Fibroblast of lung (primary cell): Measurements from ENCODE around the gene AGAP1. TPM values are rescaled to one million over a fixed set of nuclear protein-coding genes. Genes with fewer than 3 reads are reported as not detected.

Experiments used
- DNase-seq, 2 donors: peaks; one replicate each; pipeline versions ENCODE4 v3.0.0 to v3.0.0-alpha.2; 2010; ENCODE audit warnings: low read depth in 2 of 2
- H2AFZ ChIP-seq: 2 replicates; pipeline ENCODE4 v1.5.1; 2012; ENCODE audit warnings: low read length, control low read depth, inconsistent platforms
- H3K27ac ChIP-seq: 2 replicates; pipeline ENCODE4 v1.5.1; 2011; ENCODE audit warnings: low read length, control low read depth; ENCODE audit not compliant: insufficient read depth
- H3K27me3 ChIP-seq: 2 replicates; pipeline ENCODE4 v1.5.1; 2011; ENCODE audit warnings: mild to moderate bottlenecking, low read length; ENCODE audit not compliant: control insufficient read depth, insufficient read depth
- H3K36me3 ChIP-seq: 2 replicates; pipeline ENCODE4 v1.5.1; 2011; ENCODE audit warnings: low read length; ENCODE audit not compliant: control insufficient read depth, insufficient read depth
- H3K4me1 ChIP-seq: 2 replicates; pipeline ENCODE4 v1.5.1; 2011; ENCODE audit warnings: low read length; ENCODE audit not compliant: control insufficient read depth, insufficient read depth; ENCODE audit errors: extremely low read depth
- H3K4me2 ChIP-seq: 2 replicates; pipeline ENCODE4 v1.5.1; 2011; ENCODE audit warnings: low read length, control low read depth; ENCODE audit not compliant: insufficient read depth; ENCODE audit errors: extremely low read depth
- H3K4me3 ChIP-seq, 4 experiments: fragments of 200-600 bp in 1 of 4; sonication (generic) in 1 of 4; replicated peaks in 1 of 4; 2 replicates each; pipeline ENCODE4 v1.5.1; 2011 to 2016; ENCODE audit warnings: low read length in 4 of 4, low read depth in 3 of 4, mild to moderate bottlenecking in 3 of 4, control low read depth in 2 of 4, inconsistent platforms in 1 of 4, mixed read lengths in 1 of 4; ENCODE audit not compliant: insufficient read depth in 1 of 4; ENCODE audit errors: control extremely low read depth in 1 of 4
- H3K79me2 ChIP-seq: 2 replicates; pipeline ENCODE4 v1.5.1; 2012; ENCODE audit warnings: mild to moderate bottlenecking, low read length, inconsistent platforms; ENCODE audit not compliant: control insufficient read depth, insufficient read depth
- H3K9ac ChIP-seq: 2 replicates; pipeline ENCODE4 v1.5.1; 2011; ENCODE audit warnings: mild to moderate bottlenecking, low read length, control low read depth; ENCODE audit not compliant: insufficient read depth
- H3K9me3 ChIP-seq: 2 replicates; pipeline ENCODE4 v1.5.1; 2012; ENCODE audit warnings: low read depth, low read length; ENCODE audit not compliant: control insufficient read depth, insufficient read depth
- H4K20me1 ChIP-seq: 2 replicates; pipeline ENCODE4 v1.5.1; 2011; ENCODE audit warnings: low read length; ENCODE audit not compliant: control insufficient read depth, insufficient read depth; ENCODE audit errors: extremely low read depth
- EZH2 ChIP-seq: IDR thresholded peaks from 2 replicates; pipeline ENCODE4 v1.5.1; 2012; ENCODE audit warnings: low read length, control low read depth, mild to moderate bottlenecking; ENCODE audit errors: missing control alignments
- polyA plus RNA-seq, 2 donors: library from polyadenylated mRNA; depleted of rRNA in 1 of 2; stranded (reverse) in 1 of 2; unstranded in 1 of 2; fragments of >200 nt; gene quantifications; 2 replicates each; pipeline ENCODE4 v1.2.1, GENCODE V29; 2011 to 2012; ENCODE audit warnings: missing spikeins in 1 of 2
- total RNA-seq: library from RNA; depleted of rRNA; stranded (reverse); fragments of >200 nt; gene quantifications from 2 replicates; pipeline ENCODE4 v1.2.1, GENCODE V29; 2014
- TF ChIP-seq, protein P1 (sequence below), 2 donors: IDR thresholded peaks in 1 of 2; conservative IDR thresholded peaks in 1 of 2; 1 replicate in 1 of 2; 2 replicates in 1 of 2; pipeline ENCODE4 v1.5.1; 2011 to 2012; ENCODE audit warnings: low read length in 2 of 2, control low read depth in 1 of 2, inconsistent platforms in 1 of 2, low read depth in 1 of 2, mild to moderate bottlenecking in 1 of 2

Gene AGAP1
- total and polyA plus RNA-seq, 2 donors (not counting 1 experiment from before 2014, with no cell fraction given) = 10.6 to 14.0 TPM

DNA sequence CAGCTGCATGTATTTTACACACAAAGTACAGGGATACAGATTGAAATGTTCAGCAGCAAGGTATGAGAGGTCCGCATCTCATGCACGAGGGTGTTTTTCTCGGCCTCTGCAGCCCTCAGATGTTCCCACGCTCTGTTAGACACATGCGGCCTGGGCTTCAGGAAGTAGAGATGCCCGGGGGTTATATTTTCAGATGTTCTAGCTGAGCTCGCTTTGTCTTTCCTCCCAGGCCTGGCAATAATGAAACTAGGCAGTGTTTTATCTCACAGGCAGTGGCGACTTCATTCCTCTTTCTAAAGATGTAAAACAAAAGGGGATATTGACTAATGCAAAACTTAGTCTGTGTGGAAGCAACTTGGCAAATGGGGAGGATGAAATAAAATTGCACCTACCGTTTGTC lies 483.6 kb downstream of the AGAP1 start:
- no peak for DNase-seq
- Histone ChIP-seq H3K9ac (no peak overlapping the region), H3K9me3 (no peaks in the 10 kb centered on the region), H3K79me2 (no peaks in the 10 kb centered on the region), H2AFZ (no peak overlapping the region), H3K4me1 (no peaks in the 10 kb centered on the region), H3K27ac (no peak overlapping the region), H3K36me3 (no peaks in the 10 kb centered on the region), H4K20me1 (no peaks in the 10 kb centered on the region), H3K4me3 (no peak overlapping the region), H3K4me2 (no peak overlapping the region), H3K27me3 (no peaks in the 10 kb centered on the region)
- TF ChIP-seq EZH2 = no peak
- TF ChIP-seq, protein P1, sequence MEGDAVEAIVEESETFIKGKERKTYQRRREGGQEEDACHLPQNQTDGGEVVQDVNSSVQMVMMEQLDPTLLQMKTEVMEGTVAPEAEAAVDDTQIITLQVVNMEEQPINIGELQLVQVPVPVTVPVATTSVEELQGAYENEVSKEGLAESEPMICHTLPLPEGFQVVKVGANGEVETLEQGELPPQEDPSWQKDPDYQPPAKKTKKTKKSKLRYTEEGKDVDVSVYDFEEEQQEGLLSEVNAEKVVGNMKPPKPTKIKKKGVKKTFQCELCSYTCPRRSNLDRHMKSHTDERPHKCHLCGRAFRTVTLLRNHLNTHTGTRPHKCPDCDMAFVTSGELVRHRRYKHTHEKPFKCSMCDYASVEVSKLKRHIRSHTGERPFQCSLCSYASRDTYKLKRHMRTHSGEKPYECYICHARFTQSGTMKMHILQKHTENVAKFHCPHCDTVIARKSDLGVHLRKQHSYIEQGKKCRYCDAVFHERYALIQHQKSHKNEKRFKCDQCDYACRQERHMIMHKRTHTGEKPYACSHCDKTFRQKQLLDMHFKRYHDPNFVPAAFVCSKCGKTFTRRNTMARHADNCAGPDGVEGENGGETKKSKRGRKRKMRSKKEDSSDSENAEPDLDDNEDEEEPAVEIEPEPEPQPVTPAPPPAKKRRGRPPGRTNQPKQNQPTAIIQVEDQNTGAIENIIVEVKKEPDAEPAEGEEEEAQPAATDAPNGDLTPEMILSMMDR (conservative IDR thresholded peaks at IDR 0.05 in 1 of 2, IDR thresholded peaks at IDR 0.05 in 1 of 2; ENCODE audit: low read depth in 1 of 2, low read length in 2 of 2) = no peak

DNA sequence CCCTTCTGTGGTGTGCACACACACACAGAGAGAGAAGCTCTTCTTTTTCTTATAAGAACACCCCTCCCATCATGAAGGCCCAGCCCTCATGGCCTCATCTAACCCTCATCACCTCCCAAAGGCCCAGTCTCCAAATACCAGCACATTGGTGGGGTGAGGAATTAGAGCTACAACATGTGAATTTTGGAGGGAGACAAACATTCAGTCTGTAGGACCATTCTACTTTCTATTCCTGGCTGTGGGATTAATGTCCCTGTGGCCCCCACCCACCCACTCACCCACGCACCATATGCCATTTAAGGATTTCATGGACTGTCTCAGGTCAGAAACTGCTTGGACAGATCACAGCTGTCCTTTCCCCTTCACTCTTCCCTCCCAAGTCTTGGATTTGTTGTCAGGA lies 484.2 kb downstream of the AGAP1 start:
- Histone ChIP-seq H3K27ac (no peak overlapping the region), H3K9ac (no peak overlapping the region), H3K27me3 (no peaks in the 10 kb centered on the region), H3K36me3 (no peaks in the 10 kb centered on the region), H2AFZ (no peak overlapping the region), H3K79me2 (no peaks in the 10 kb centered on the region), H3K4me3 (no peak overlapping the region), H3K4me2 (no peak overlapping the region), H4K20me1 (no peaks in the 10 kb centered on the region), H3K4me1 (no peaks in the 10 kb centered on the region), H3K9me3 (no peaks in the 10 kb centered on the region)
- DNase-seq = no peak
- TF ChIP-seq, protein P1 (conservative IDR thresholded peaks at IDR 0.05 in 1 of 2, IDR thresholded peaks at IDR 0.05 in 1 of 2; ENCODE audit: low read depth in 1 of 2, low read length in 2 of 2) = no peak
- no peak for TF ChIP-seq EZH2

DNA sequence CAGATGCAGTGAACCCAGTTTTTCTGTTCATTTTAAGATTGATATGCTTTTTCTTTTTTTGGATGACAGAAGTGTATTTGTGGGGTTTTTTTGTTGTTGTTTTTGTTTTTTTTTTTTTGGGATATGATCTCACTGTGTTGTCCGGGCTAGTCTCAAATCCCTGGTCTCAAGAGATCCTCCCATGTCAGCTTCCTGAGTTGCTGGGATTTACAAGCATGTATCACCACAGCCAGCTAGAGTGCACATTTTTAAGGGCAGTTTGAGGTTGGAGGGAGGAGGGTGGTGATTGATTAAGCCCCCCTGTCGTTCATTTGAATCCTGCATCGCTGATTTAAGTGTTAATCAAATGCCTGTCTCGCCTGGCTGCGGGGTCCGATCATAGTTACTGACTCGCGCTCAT lies 485.2 kb downstream of the AGAP1 start:
- Histone ChIP-seq H2AFZ (no peak overlapping the region), H3K27ac (no peak overlapping the region), H4K20me1 (no peaks in the 10 kb centered on the region), H3K4me3 (no peak overlapping the region), H3K9me3 (no peaks in the 10 kb centered on the region), H3K36me3 (no peaks in the 10 kb centered on the region), H3K79me2 (no peaks in the 10 kb centered on the region), H3K4me1 (no peaks in the 10 kb centered on the region), H3K4me2 (no peak overlapping the region), H3K9ac (no peak overlapping the region), H3K27me3 (no peaks in the 10 kb centered on the region)
- TF ChIP-seq EZH2 = no peak
- TF ChIP-seq, protein P1 (conservative IDR thresholded peaks at IDR 0.05 in 1 of 2, IDR thresholded peaks at IDR 0.05 in 1 of 2; ENCODE audit: low read depth in 1 of 2, low read length in 2 of 2) = no peak
- DNase-seq = no peak
